ENCODE data around the gene NLN. TPM values are rescaled to one million over a fixed set of nuclear protein-coding genes. Genes with fewer than 3 reads are reported as not detected.
"Not testable (repeated sequence)": the region's sequence is repeated elsewhere in the genome, so short reads cannot be mapped to it uniquely, and the experiment has no call there.

The NLN gene
- 10 to 100 TPM; 12.7 to 27.8 TPM for total RNA-seq

DNA sequence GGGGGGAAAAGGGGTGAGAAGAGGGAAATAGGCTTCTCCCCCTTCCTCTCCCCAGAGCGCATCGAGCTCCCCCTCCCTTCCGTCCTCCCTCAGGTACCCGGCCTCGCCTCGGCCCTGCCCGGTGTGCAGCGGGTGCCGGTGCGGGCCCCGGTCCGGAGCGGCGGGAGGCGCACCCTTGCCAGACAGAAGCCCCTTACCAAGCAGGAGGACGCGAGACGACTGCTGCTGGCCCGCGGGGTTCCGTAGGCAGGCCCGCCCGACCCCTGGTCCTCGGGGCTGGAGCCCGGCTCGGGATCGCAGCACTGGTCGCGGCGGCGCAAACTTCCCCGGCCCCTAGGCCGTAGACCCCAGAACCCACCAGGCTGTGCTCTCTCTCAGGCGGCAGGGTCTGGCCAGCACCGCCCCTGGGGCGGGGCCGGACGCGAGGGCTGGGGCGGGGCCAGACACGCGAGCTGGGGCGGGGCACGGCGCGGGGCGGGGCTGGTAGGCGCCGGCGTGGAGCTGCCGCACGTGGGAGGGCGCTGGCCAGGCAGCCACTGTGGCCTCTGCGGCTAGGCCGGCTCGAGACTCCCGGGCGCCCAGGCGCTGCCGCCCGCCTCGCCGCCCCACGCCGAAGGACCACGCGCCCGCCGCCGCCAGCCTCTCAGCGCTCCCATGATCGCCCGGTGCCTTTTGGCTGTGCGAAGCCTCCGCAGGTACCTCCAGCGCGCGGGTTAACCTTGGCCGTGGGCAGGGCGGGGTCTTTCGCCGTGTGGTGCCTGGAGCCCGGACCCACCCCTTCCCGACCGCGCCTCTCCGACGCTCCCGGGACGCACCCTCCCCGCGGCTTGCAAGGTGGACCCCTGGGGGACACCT lies at the start of gene NLN, which contains the start of gene SGTB:
Gene NLN, plus strand, starts transcription at position 486 of the 855 bp plus-strand sequence. Its CDS starts 169 bp downstream, at position 655.
Gene SGTB, minus strand, starts transcription at position 390 of the 855 bp plus-strand sequence. CDS start 1,302 bp downstream, outside the sequence.
- no peaks in the 10 kb centered on the region for H3K9me3 Mint-ChIP-seq
- ATAC-seq: peak; percentile 94 to 98

DNA sequence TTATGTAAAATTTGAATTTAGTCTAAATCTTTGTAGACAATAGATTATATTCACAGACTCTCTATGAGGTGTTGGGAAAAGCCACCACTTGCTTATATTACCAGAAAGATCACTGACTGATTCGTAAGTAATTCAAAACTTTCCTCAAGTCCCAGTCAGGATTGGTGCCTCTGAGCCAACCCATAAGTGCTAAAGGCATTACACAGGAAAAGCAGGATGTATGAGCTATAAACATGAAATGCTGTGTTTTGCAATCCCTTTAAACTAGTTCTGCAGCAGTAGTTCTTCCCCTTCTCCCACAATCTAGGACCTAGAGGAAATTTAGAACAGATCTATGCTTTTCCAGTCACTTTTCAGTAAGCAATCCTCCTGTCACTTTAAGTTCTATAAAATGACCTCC lies 49.2 kb upstream of the NLN start:
- DNase-seq (ENCODE audit: low spot score in 2 of 2) (no peak), ATAC-seq (no peak)
- Mint-ChIP-seq H3K9me3 (no peaks in the 10 kb centered on the region), H3K36me3 (peaks cover 9 to 22% of the 10 kb centered on the region in 2 donors), H3K27ac (no peak overlapping the region)

More for the DNA sequence above, at the start of gene NLN, which contains the start of gene SGTB:
- H3K27ac Mint-ChIP-seq: peak within 1 kb of the TSS; percentile 82 to 84
- H3K36me3 Mint-ChIP-seq: peaks cover 10 to 12% of the 10 kb centered on the region in 2 donors
- DNase-seq (ENCODE audit: low spot score in 2 of 2): peak; percentile 90

DNA sequence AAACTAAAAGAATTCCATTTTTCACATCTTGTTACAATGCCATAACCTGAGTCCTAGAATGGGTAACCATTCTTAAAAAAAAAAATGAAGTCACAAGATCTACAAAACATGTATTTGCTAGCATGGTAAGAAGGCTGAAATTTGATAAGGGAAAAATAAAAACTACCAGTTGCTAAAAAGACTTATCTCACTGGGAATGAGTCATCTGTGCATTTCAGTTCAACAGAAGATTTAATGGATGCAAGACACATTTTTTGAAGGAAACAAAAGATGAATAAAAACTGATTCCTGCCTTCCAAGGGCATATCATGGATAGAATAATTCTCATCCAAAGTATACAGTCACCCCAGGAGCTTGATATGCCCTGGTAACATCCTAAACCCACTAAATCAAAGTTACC lies 47.3 kb upstream of the NLN start:
- Mint-ChIP-seq H3K9me3 (no peaks in the 10 kb centered on the region), H3K36me3 (peaks cover 18 to 39% of the 10 kb centered on the region in 2 donors), H3K27ac (peak overlapping the region in 1 of 2 donors; percentile 65)
- DNase-seq (ENCODE audit: low spot score in 2 of 2): no peak
- ATAC-seq: no peak

DNA sequence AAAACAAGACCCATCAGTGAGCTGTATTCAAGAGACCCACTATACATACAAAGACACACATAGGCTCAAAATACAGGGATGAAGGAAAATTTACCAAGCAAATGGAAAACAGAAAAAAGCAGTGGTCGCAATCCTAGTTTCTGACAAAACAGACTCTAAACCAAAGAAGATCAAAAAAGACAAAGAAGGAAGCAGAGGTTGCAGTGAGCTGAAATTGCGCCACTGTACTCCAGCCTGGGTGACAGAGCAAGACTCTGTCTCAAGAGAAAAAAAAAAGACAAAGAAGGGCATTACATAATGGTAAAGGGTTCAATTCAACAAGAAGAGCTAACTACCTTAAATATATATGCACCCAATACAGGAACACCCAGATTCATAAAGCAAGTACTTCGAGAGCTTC lies 45.9 kb upstream of the NLN start:
- H3K9me3 Mint-ChIP-seq; ATAC-seq; DNase-seq (ENCODE audit: low spot score in 2 of 2): not testable (repeated sequence)
- Mint-ChIP-seq H3K36me3 (peaks cover 21 to 42% of the 10 kb centered on the region in 2 donors), H3K27ac (peak overlapping the region in 1 of 2 donors; percentile 13)

DNA sequence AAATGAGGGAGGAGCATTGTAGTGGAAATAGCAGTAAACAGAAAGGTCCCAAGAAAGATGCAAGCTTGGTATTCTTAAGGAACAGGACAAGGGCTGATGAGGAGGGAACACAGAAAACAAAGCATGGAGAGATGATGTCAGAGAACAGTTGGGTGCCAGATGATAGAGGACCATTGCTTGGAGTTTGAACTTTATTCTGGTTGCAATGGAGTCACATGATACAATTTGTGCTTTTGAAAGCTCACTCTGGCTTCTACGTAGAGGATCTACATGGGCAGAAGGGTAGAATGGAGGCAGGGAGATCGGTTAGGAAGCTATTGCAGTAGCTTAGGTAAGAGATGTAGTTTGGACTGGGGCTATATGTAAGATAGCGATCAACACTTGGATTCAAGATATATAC lies 39.9 kb upstream of the NLN start:
- Mint-ChIP-seq H3K9me3 (no peaks in the 10 kb centered on the region), H3K27ac (no peak overlapping the region), H3K36me3 (peaks cover 30 to 55% of the 10 kb centered on the region in 2 donors)
- ATAC-seq (no peak), DNase-seq (ENCODE audit: low spot score in 2 of 2) (no peak)

DNA sequence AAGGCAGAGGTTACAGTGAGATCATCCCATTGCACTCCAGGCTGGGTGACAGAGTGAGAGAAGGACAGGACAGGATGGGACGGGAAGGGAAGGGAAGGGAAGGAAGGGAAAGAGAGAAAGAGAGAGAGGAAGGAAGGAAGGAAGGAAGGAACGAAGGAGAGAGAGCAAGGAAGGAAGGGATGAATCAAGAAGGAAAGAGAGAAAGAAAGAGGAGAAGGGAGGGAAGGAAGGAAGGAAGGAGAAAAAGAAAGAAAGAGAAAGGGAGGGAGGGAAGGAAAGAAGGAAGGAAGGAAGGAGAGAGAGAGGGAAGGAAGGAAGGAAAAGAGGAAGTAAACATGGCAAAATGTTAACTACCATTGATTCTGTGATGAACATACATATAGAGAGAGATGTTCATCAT lies 28.9 kb upstream of the NLN start:
- H3K27ac Mint-ChIP-seq: no peak overlapping the region
- no peaks in the 10 kb centered on the region for H3K9me3 Mint-ChIP-seq
- ATAC-seq: no peak
- H3K36me3 Mint-ChIP-seq: peaks cover 1 to 5% of the 10 kb centered on the region in 2 donors
- DNase-seq (ENCODE audit: low spot score in 2 of 2): no peak

DNA sequence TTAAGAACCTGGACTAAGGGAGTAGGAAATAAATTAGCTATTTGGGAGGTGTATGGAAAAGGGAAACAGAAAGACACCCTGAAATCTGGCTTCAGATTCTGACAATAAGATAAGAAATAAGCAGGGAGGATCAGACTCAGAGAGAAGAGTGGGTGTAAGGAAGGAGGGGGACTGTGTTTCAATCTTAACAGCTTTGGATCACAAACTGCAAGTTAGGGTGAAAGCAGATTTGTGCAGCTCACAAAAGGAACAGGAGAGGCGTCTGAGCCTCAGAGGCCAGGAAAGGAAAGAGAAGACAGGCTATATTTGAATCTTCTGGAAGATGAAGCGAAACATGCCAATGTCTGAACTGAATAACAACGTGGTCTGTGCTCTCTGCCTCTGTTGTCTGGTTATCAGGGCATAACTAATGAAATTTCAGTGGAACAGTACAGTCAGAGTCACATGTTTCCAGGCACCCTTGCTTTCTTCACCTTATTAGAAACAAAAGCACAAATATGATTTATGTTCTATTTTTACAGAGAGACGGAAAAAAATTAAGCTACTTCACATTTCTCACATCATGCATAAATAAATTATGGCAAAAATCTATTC lies 26.7 kb upstream of the NLN start:
- Mint-ChIP-seq H3K9me3 (no peaks in the 10 kb centered on the region), H3K27ac (no peak overlapping the region), H3K36me3 (peaks cover 15 to 21% of the 10 kb centered on the region in 2 donors)
- ATAC-seq: no peak
- DNase-seq (ENCODE audit: low spot score in 2 of 2): no peak

DNA sequence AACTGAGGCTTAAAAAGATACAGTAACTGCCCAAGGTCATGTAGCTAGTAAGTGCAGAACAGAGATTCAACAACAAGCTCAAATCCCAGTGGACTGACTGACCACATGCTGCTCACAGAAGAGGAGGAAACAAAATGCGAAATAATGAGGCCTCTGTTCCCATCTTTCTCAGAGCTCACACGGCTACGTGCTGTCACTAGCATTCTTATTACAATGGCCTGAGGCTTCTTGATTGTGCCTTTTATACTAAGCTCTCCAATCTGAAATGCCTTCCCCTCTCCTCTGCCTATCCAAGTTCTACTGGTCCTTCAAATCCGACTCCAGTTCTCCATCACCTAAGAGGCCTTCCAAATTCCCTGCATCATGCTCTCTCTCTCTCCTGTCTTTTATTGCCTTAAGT lies 26.1 kb upstream of the NLN start:
- H3K27ac Mint-ChIP-seq: no peak overlapping the region
- DNase-seq (ENCODE audit: low spot score in 2 of 2) (no peak), ATAC-seq (no peak)
- H3K36me3 Mint-ChIP-seq: peaks cover 11 to 22% of the 10 kb centered on the region in 2 donors
- H3K9me3 Mint-ChIP-seq: no peaks in the 10 kb centered on the region

DNA sequence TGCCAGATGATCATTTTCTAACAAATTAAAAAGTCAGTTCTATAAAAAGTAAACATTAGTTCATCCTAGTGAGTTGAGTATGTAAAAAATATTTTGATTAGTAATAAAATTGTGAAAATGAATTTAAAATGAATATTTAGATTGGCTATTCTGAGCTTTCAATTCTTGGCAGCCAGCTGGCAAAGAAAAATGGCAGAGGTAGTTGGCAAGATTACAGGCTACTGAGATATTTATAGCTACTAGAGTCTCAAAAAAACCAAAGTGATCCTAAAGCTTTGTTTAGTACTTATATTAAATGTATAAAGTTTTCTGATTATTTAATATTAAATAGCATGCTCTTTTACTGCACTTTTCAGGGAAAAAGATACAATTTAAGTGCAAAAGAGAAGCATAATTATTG lies 25.1 kb upstream of the NLN start:
- no peak for ATAC-seq
- Mint-ChIP-seq H3K9me3 (no peaks in the 10 kb centered on the region), H3K27ac (no peak overlapping the region), H3K36me3 (peaks cover 9 to 24% of the 10 kb centered on the region in 2 donors)
- DNase-seq (ENCODE audit: low spot score in 2 of 2): no peak

DNA sequence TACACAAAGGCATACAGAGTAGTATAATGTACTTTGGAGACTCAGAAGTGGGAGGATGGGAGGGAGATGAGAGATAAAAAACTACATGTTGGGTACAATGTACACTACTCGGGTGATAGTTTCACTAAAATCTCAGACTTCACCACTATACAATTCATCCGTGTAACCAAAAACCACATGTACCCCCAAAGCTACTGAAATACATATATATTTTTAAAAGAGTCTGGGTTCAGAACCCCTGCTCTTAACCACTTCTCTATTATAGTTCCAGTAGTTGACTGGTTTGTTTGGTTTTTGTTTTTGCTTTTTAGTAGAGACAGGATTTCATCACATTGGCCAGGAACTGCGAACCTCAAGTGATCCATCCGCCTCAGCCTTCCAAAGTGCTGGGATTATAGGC lies 22.7 kb upstream of the NLN start:
- Mint-ChIP-seq H3K27ac (no peak overlapping the region), H3K9me3 (no peaks in the 10 kb centered on the region), H3K36me3 (peaks cover 9 to 33% of the 10 kb centered on the region in 2 donors)
- no peak for ATAC-seq
- no peak for DNase-seq (ENCODE audit: low spot score in 2 of 2)

DNA sequence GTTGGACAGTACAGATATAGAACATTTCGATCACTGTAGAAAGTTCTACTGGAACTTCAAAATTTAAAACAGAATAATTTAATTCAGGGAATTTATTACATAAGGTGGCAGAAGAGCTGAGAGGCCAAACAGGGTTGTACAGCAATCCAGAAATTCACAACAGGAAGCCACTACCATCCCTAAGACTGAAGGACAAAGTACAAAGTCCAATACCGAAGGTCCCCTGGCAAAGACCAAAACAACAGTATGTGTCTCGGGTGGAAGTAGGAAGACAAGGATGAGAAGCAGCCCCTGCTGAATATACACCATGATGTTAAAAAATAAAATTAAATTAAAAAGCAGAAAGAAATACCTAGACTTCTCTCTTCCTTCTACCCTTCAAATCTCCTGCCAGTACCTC lies 20.0 kb upstream of the NLN start:
- Mint-ChIP-seq H3K36me3 (peaks cover 9 to 33% of the 10 kb centered on the region in 2 donors), H3K27ac (no peak overlapping the region), H3K9me3 (no peaks in the 10 kb centered on the region)
- DNase-seq (ENCODE audit: low spot score in 2 of 2) (no peak), ATAC-seq (no peak)

DNA sequence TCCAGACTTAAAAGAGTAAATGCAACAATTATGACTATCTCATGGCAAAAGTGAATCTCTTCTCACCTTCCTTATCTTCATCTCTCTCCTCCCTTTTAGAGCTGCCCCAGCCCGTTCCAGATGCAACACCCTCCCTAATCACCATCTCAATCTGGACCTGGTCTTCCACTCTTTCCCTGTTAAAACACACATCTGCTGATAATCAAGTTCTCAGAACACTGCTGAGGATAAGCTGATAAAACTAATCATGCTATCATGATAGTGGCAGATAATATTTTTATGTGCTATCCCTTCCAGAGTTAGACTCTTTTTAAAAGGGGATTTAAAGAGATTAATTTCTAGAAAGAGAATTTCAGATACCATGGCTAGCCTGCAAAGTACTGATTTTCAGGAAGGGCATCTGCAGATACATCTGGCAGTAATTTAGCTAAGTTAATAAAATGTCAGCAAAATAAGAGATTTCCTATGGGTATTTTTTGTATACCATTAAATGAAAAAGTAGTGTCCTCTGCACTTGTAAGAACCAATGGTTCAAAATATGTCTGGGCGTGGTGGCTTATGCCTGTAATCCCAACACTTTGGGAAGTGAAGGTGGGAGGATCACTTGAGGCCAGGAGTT lies 17.3 kb upstream of the NLN start:
- no peak overlapping the region for H3K27ac Mint-ChIP-seq
- ATAC-seq: no peak
- peaks cover 0 to 23% of the 10 kb centered on the region in 2 donors for H3K36me3 Mint-ChIP-seq
- no peak for DNase-seq (ENCODE audit: low spot score in 2 of 2)
- H3K9me3 Mint-ChIP-seq: no peaks in the 10 kb centered on the region

DNA sequence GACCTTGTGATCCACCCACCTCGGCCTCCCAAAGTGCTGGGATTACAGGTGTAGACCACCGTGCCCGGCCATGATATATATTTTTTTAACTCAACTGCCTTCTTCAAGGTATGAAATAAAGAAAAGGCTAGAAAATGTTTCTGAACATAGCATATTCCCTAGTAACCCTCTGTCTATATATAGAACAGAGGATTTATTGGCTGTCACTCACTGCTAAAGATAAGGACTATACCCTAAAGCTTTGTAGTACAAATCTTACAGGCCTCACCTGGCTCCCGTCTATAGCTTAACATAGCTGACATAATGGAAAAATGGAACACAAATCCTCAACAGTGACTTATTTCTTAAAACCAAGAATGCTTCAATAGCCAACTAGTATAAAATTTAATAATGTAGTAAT lies 14.3 kb upstream of the NLN start:
- ATAC-seq (no peak), DNase-seq (ENCODE audit: low spot score in 2 of 2) (no peak)
- H3K36me3 Mint-ChIP-seq: peaks cover 0 to 7% of the 10 kb centered on the region in 2 donors
- no peak overlapping the region for H3K27ac Mint-ChIP-seq
- H3K9me3 Mint-ChIP-seq: no peaks in the 10 kb centered on the region

DNA sequence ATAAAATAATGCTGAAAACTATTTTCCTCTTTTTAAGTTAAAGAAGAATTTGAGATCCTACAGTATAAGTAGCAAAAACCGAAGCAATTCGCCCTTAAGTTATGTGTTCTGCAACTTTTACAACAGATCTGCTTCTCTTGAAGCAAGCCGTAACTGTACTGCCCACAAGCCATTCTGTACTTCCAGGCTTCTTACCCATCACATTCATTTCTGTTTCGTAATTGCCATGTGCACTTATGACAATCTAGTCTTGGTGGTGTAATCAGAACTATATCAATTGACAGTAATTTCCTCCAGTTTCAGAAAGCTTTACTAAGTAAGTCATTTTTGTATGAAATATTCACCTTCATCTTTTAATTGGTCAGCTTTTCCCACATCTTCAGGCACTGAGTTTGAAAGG lies 13.9 kb upstream of the NLN start:
- Mint-ChIP-seq H3K27ac (no peak overlapping the region), H3K9me3 (no peaks in the 10 kb centered on the region), H3K36me3 (peaks cover 0 to 5% of the 10 kb centered on the region in 2 donors)
- ATAC-seq: no peak
- no peak for DNase-seq (ENCODE audit: low spot score in 2 of 2)

DNA sequence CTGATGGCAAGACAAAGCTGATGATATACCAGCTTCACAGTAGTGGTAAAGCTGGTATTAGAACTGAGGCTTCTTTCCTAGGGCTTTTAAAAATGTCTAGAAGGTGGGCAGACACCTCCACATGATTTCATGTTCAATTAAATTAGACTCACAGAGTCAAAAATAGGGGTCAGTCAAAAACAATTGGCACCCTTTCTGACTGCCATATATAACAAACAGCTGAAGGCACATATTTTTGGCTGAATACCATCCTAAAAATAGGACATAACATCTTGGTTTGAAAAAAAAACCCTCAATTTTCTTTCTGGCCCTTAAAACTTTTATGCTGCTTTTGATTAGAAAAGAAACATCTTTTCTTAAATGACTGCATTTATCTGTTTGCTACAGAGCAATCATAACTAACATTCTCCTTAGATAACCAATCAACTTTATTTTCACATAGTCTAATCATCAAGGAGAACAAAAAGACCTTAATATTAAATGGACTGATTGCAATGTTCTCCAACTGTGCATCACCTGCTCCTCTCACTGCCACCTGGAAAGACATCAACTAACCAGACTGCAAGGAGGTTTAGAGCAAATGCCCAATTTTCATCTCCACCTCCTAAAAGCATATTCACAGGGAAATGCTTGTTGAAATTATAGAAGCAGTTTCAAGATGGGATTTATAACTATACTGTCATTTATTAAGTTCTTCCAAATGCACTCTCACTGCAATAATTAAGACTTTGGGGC lies 3.3 kb upstream of the NLN start:
- no peaks in the 10 kb centered on the region for H3K9me3 Mint-ChIP-seq
- no peak for ATAC-seq
- DNase-seq (ENCODE audit: low spot score in 2 of 2): no peak
- peaks cover 10 to 12% of the 10 kb centered on the region in 2 donors for H3K36me3 Mint-ChIP-seq
- H3K27ac Mint-ChIP-seq: peak overlapping the region; percentile 81 to 82

DNA sequence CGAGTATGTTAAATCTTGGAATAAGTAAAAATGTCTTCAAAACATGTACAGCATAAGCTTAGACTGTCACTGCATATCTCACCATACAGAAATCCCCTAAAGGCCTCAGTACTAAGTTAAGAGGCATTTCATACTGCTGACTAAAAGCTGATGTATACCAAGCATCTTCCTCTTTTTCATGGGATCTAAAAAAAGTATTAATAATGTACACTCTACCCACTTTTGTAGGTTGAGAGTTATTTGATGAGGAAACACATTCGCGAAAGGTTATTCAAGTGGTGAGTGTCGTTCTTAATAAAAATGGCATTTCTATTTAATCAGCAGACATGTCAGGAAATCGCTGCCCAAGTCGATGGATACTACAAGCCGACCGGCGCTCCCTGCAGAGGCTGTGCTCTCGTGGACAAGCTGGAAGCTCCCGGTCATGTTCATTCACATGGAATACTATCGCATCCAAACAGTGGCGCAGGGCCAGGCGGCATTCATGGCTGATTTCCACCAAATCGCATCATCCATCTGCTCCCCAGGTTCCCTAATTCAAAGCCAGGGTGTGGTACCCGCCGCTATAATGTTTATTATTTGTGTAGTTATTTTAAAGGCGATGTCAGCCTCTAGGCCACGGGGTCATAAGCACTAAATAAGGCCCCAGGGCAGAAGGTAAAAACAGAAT lies 820 bp upstream of the NLN start:
- no peaks in the 10 kb centered on the region for H3K9me3 Mint-ChIP-seq
- H3K27ac Mint-ChIP-seq: peak overlapping the region; percentile 81 to 82
- peak; percentile 27 to 48 for ATAC-seq
- H3K36me3 Mint-ChIP-seq: peaks cover 10 to 12% of the 10 kb centered on the region in 2 donors
- DNase-seq (ENCODE audit: low spot score in 2 of 2): no peak
